K562 (cell line): ENCODE results near the gene LLGL2. TPM values are rescaled to one million over a fixed set of nuclear protein-coding genes. Genes with fewer than 3 reads are reported as not detected.

ENCODE experiments used
- BHLHE40 ChIP-seq: IDR thresholded peaks from 2 replicates; pipeline ENCODE4 v1.6.1; 2011; ENCODE audit warnings: low read length, improper control_type of control experiment
- CBX3 ChIP-seq, 2 experiments: IDR thresholded peaks; 1 replicate in 1 of 2; 2 replicates in 1 of 2; pipeline ENCODE4 v1.6.1; 2012; ENCODE audit warnings: inconsistent platforms in 2 of 2, low read length in 2 of 2, borderline replicate concordance in 1 of 2, control low read depth in 1 of 2
- CCNT2 ChIP-seq: IDR thresholded peaks from 2 replicates; pipeline ENCODE4 v1.6.1; 2011; ENCODE audit warnings: borderline replicate concordance, low read depth, mild to moderate bottlenecking, moderate library complexity, mixed read lengths, low read length; ENCODE audit not compliant: insufficient read length; ENCODE audit errors: extremely low read depth
- E2F6 ChIP-seq, 2 experiments: IDR thresholded peaks; 2 replicates each; pipeline ENCODE4 v1.6.1; 2011; ENCODE audit warnings: borderline replicate concordance in 1 of 2, control low read depth in 1 of 2, low read depth in 1 of 2, low read length in 1 of 2, mild to moderate bottlenecking in 1 of 2, mixed read lengths in 1 of 2, moderate library complexity in 1 of 2; ENCODE audit not compliant: insufficient read depth in 1 of 2, insufficient read length in 1 of 2, poor library complexity in 1 of 2, severe bottlenecking in 1 of 2; ENCODE audit errors: extremely low read depth in 1 of 2
- GATAD2B ChIP-seq: fragments of 450-650 bp; IDR thresholded peaks from 2 replicates; pipeline ENCODE4 v1.6.1; 2017; ENCODE audit warnings: mild to moderate bottlenecking, borderline replicate concordance
- MYNN ChIP-seq, 2 experiments: sonication (generic); formaldehyde crosslinking in 1 of 2; IDR thresholded peaks; 2 replicates each; pipeline versions ENCODE4 v1.5.0 to v1.6.1; 2016 to 2020; ENCODE audit warnings: antibody characterized with exemption in 1 of 2, missing genetic modification reagents in 1 of 2
- NFIC ChIP-seq: fragments of 450-650 bp; IDR thresholded peaks from 2 replicates; pipeline ENCODE4 v1.6.1; 2017; ENCODE audit warnings: mild to moderate bottlenecking, inconsistent platforms
- RBFOX2 ChIP-seq: fragments of 200-400 bp; formaldehyde crosslinking; IDR thresholded peaks from 2 replicates; pipeline ENCODE4 v1.6.1; 2017; ENCODE audit warnings: low read depth, mild to moderate bottlenecking, low read length, moderate library complexity
- RCOR1 ChIP-seq, 2 experiments: IDR thresholded peaks; 2 replicates each; pipeline ENCODE4 v1.6.1; 2012; ENCODE audit warnings: low read depth in 2 of 2, low read length in 2 of 2, borderline replicate concordance in 1 of 2, improper control_type of control experiment in 1 of 2
- SP1 ChIP-seq: sonication (generic); formaldehyde crosslinking; IDR thresholded peaks from 2 replicates; pipeline ENCODE4 v1.8.1; 2022; ENCODE audit warnings: mild to moderate bottlenecking, missing genetic modification reagents
- ZNF324 ChIP-seq: fragments of 250-450 bp; sonication (Bioruptor Pico); IDR thresholded peaks from 2 replicates; pipeline ENCODE4 v1.4.0; 2020; ENCODE audit warnings: mild to moderate bottlenecking
- polyA plus RNA-seq, 8 experiments: library from polyadenylated mRNA; depleted of rRNA in 4 of 8; stranded (reverse) in 5 of 8; unstranded in 3 of 8; fragments of >200 nt; fragmentation: Nextera tagmentation in 2 of 8; fragmentation: Illumina TruSeq in 1 of 8; extraction: Ambion mirVana in 2 of 8; extraction: Trizol in 1 of 8; gene quantifications; 2 replicates each; pipeline versions ENCODE4 v1.2.1 to v1.2.3, GENCODE V29; 2011 to 2014; ENCODE audit warnings: inconsistent platforms in 1 of 8, missing spikeins in 1 of 8
- total RNA-seq, 7 experiments: library from RNA; depleted of rRNA in 6 of 7; stranded (reverse); fragments of >200 nt in 6 of 7; fragmentation: Illumina TruSeq in 2 of 7; extraction: Trizol in 2 of 7; gene quantifications; 2 replicates each; pipeline versions ENCODE4 v1.2.1 to v1.2.3, GENCODE V29; 2011 to 2021; ENCODE audit warnings: low replicate concordance in 1 of 7
- TF ChIP-seq, protein P1 (sequence below): fragments of 250-450 bp; sonication (Bioruptor Pico); IDR thresholded peaks from 2 replicates; pipeline ENCODE4 v1.4.0; 2020; ENCODE audit warnings: mild to moderate bottlenecking
- TF ChIP-seq, protein P2 (sequence below), 3 experiments: IDR thresholded peaks in 2 of 3; conservative IDR thresholded peaks in 1 of 3; 2 replicates each; pipeline ENCODE4 v1.5.1; 2011 to 2012; ENCODE audit warnings: low read length in 3 of 3, mild to moderate bottlenecking in 3 of 3, control low read depth in 2 of 3, improper control_type of control experiment in 1 of 3, inconsistent platforms in 1 of 3, low read depth in 1 of 3, mixed read lengths in 1 of 3, moderate library complexity in 1 of 3; ENCODE audit not compliant: insufficient read depth in 2 of 3
- TF ChIP-seq, protein P3 (sequence below): sonication (generic); formaldehyde crosslinking; IDR thresholded peaks from 2 replicates; pipeline ENCODE4 v1.8.1; 2023; ENCODE audit warnings: mild to moderate bottlenecking, missing genetic modification reagents

LLGL2 gene
- total and polyA plus RNA-seq, 9 of the 15 experiments (the other 6 are each of a cell fraction or from before 2014, with no cell fraction given), result 0.32 to 24.4 (median 10.2) TPM

DNA sequence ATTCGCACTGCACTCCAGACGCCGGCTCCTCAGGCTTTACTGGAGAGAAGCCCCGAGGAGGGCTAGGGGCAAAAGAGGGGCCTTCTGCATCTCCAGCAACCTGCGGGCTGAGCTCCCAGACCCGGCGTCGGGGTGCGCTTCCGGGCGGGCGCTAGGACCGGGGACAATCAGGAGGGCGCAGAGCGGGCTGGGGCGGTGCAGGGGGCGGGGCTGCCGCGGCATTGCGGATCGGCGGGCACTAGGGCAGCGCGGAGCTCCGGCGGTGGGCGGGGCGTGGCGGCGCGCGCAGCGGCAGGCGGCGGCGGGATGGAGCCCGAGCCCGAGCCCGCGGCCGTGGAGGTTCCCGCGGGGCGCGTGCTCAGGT, 9.3 kb upstream of the LLGL2 start, which contains the start of gene TSEN54 (continued):
- TF ChIP-seq, protein P1, sequence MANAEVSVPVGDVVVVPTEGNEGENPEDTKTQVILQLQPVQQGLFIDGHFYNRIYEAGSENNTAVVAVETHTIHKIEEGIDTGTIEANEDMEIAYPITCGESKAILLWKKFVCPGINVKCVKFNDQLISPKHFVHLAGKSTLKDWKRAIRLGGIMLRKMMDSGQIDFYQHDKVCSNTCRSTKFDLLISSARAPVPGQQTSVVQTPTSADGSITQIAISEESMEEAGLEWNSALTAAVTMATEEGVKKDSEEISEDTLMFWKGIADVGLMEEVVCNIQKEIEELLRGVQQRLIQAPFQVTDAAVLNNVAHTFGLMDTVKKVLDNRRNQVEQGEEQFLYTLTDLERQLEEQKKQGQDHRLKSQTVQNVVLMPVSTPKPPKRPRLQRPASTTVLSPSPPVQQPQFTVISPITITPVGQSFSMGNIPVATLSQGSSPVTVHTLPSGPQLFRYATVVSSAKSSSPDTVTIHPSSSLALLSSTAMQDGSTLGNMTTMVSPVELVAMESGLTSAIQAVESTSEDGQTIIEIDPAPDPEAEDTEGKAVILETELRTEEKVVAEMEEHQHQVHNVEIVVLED (CRISPR knock-in tag), result peak; percentile 49; the same call in 1 of the 2 replicates
- TF ChIP-seq CBX3 (IDR thresholded peaks at IDR 0.05; ENCODE audit: borderline replicate concordance in 1 of 2, low read length in 2 of 2) (no peak), GATAD2B (peak; percentile 88; the same call in 1 of the 2 replicates), MYNN (IDR thresholded peaks at IDR 0.05) (0 out of 2 replicates have a peak, but pooled peaks have one; percentile 3), MYNN (CRISPR knock-in tag; IDR thresholded peaks at IDR 0.05) (no peak), ZNF324 (CRISPR knock-in tag) (0 out of 2 replicates have a peak, but pooled peaks have one; percentile 1), BHLHE40 (0 out of 2 replicates have a peak, but pooled peaks have one; percentile 10), SP1 (CRISPR knock-in tag) (peak; percentile 86), CCNT2 (peak; percentile 78), RBFOX2 (peak; percentile 42; the same call in 1 of the 2 replicates), E2F6 (IDR thresholded peaks at IDR 0.05; ENCODE audit: borderline replicate concordance in 1 of 2, extremely low read depth in 1 of 2, insufficient read depth in 1 of 2, insufficient read length in 1 of 2, low read depth in 1 of 2, low read length in 1 of 2, poor library complexity in 1 of 2, severe bottlenecking in 1 of 2) (peak in 1 of 2 experiments; percentile 83), RCOR1 (IDR thresholded peaks at IDR 0.05; ENCODE audit: borderline replicate concordance in 1 of 2, low read depth in 2 of 2, low read length in 2 of 2) (peak in 1 of 2 experiments; percentile 48; a peak in 1 of 4 replicates), NFIC (peak; percentile 78; the same call in 1 of the 2 replicates)
- TF ChIP-seq, protein P2, sequence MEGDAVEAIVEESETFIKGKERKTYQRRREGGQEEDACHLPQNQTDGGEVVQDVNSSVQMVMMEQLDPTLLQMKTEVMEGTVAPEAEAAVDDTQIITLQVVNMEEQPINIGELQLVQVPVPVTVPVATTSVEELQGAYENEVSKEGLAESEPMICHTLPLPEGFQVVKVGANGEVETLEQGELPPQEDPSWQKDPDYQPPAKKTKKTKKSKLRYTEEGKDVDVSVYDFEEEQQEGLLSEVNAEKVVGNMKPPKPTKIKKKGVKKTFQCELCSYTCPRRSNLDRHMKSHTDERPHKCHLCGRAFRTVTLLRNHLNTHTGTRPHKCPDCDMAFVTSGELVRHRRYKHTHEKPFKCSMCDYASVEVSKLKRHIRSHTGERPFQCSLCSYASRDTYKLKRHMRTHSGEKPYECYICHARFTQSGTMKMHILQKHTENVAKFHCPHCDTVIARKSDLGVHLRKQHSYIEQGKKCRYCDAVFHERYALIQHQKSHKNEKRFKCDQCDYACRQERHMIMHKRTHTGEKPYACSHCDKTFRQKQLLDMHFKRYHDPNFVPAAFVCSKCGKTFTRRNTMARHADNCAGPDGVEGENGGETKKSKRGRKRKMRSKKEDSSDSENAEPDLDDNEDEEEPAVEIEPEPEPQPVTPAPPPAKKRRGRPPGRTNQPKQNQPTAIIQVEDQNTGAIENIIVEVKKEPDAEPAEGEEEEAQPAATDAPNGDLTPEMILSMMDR (IDR thresholded peaks at IDR 0.05 in 2 of 3, conservative IDR thresholded peaks at IDR 0.05 in 1 of 3; ENCODE audit: insufficient read depth in 2 of 3, low read depth in 1 of 3, low read length in 3 of 3), result no peak
- TF ChIP-seq, protein P3, sequence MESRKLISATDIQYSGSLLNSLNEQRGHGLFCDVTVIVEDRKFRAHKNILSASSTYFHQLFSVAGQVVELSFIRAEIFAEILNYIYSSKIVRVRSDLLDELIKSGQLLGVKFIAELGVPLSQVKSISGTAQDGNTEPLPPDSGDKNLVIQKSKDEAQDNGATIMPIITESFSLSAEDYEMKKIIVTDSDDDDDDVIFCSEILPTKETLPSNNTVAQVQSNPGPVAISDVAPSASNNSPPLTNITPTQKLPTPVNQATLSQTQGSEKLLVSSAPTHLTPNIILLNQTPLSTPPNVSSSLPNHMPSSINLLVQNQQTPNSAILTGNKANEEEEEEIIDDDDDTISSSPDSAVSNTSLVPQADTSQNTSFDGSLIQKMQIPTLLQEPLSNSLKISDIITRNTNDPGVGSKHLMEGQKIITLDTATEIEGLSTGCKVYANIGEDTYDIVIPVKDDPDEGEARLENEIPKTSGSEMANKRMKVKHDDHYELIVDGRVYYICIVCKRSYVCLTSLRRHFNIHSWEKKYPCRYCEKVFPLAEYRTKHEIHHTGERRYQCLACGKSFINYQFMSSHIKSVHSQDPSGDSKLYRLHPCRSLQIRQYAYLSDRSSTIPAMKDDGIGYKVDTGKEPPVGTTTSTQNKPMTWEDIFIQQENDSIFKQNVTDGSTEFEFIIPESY (CRISPR knock-in tag), result no peak
